Measurements from ENCODE around the gene PRELID2.
A peak's percentile ranks its signal among the peaks of the same experiment; 100 is the strongest.
"Not testable (repeated sequence)": the region's sequence is repeated elsewhere in the genome, so short reads cannot be mapped to it uniquely, and the experiment has no call there.

Gene PRELID2

DNA sequence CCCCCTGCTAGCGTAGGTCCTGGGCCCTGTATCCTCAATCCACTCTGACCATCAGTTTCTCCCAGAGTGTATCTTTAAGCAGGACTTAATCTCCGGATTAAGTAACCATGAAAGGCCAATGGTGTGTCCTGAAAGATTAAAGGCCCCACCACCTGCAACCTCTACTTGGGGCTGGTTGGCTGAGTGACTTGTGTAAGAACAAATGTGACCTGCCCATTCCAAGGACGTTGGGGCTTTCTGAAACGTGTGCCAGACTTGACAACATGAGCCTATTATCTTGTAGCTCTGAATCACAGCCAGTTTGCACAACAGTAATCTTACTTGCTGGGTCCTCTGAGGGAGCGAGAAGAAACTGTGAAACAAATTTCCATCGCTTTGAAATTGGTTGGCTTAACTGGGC is 3.1 kb upstream of the PRELID2 start:
- no peak for DNase-seq

DNA sequence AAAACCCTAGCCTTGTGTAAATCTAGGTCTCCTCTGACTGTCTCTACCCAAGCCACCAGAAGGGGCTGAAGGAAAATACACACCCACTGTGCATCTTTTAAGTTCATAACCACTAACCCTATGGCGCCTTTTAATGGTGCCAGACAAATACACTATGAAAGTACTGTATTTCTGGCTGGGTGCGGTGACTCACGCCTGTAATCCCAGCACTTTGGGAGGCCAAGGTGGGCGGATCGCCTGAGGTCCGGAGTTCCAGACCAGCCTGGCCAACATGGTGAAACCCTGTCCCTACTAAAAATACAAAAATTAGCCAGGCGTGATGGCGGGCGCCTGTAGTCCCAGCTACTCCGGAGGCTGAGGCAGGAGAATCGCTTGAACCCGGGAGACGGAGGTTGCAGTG is 1.1 kb upstream of the PRELID2 start:
- DNase-seq: not testable (repeated sequence)

DNA sequence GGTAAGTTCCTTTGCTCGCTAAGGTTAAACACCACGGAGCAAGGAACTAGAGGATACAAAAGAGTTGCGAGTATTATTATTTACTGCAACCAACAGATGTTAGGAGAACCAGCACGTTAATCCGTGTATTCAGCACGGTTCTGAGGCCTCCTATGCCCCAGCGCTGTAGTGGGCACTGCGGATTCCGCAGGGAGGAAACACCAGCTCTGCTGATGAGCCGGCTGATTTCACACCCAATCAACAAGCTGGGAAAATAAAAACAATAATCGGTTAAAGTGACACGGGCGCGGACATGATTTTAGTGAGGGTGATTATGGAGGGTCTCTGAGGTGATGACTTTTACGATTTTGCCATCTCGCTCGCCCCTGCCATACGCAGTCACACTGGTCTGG is 702 bp upstream of the PRELID2 start:
- no peak for DNase-seq

DNA sequence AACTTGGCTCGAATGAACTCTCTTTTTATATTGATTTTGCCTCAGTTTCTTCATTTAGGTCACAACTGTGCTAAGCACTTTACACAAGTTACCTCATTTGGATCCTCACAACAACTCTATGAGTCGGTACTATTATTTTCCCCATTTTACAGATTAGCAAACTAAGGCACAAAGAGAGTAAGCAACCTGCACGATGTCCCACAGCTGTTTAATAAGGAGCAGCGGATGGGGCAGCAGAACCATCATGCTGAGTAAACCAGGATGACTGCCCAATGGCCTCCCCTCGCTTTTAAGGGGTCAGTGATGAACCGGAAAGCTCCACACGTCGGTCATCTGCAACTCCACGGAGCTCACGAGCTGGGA is 607 bp downstream of the PRELID2 start:
- DNase-seq: no peak

DNA sequence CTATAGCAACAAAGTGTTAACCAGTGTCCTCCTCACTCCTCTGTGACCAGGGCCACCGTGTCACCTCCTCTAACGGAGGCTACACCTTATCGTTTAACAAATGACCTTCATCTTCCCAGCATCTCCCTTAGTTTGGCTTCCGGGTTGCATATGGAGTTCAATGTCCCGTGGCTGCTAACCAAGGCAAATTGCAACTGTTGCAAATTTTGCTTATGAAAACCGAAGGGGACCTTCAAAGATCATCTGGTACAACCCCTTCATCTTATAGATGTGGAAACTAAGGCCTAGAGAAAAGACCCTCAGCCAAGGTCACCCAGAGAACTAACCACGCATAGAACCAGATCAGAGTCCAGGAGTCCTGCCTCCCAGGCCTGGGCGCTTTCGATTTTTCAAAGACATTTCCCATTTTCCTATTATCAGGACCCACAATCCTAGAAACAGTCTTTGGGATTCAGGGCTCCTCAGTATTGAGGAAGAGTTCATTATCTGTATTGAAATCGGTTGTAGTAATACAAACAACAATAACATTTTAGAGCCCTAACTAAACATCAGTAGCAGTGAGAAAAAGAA is 1.4 kb downstream of the PRELID2 start:
- DNase-seq: no peak

DNA sequence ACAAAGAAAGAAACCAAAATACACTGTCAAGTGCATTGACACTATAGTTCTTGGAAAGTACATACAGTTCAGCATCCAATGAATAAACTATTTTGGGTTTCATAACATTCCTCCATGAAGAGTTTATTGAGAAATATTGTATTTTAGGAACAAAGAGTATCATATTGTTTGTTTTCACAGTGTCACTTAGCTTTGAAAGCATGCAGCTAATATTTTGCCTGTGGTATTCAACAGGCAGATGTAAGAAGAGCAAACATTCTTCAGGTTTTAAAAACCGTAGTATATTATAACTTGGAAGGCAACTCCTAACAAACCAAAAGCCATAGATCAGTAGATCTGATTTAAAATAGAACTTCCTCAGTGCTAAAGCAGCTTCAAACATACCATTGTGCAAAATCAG is 4.5 kb downstream of the PRELID2 start:
- DNase-seq: no peak

DNA sequence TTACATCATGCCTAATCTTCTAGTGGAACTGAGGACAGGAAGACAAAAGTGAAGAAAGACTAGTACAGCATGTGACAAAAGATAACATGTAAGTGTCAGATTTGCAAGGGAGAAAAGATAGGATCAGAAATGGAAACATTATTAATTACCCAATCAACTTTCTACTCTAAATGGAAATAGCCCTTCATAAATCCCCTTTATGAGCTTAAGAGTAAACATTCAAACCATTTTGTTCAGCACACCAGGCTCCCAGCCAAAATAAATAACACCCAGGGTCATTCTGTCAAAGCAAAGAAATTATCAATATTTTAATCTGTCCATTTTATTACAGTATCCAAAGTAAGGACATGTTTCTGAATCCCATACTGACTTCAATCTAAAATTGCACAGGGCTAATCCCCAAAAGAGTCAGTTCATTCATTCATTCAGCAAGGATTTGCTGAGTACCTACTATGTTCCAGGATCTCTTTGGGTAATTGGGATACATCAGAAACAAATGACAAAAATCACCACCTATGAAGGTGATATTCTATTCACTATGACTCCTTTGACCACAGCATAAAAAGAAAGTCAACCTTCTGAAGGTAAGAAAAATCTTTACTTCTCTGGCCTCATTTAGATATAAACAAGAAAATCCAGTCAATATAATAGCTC is 5.3 kb downstream of the PRELID2 start:
- DNase-seq: no peak

DNA sequence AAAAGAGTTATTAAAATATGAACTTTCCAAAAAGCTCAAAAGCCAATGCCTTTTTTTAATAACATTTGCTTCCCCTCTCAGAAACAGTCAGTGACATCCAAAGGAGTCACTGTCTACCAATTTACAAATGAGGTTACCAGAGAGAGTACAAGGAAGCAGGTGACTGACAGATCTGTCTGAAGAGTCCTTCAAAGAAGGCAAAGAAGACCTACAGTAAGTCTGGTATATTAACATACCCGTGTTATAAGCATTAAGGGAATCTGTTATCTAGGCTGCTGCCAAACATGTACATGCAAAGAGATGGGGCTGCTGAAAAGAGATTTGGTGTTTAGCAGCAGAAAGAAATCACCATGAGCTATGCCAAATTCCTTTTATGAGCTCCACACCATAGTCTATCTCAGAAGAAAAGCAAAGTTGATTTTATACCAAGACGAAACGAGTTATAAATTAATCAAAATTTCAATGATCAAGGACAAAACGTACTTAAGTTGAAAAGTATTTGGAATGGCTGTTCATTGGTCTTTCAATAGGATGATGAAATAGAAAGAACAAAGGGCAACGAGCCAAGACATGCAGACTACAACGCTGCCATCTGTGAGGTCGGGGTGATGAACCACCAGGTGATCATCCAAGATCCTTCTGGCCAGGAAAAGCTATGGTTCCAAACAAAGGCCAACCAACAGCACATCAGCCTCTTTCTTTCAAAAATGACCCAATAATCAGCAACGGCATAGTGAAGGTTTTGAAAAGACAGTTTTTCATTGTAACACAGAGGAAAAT is 8.1 kb downstream of the PRELID2 start:
- no peak for DNase-seq

DNA sequence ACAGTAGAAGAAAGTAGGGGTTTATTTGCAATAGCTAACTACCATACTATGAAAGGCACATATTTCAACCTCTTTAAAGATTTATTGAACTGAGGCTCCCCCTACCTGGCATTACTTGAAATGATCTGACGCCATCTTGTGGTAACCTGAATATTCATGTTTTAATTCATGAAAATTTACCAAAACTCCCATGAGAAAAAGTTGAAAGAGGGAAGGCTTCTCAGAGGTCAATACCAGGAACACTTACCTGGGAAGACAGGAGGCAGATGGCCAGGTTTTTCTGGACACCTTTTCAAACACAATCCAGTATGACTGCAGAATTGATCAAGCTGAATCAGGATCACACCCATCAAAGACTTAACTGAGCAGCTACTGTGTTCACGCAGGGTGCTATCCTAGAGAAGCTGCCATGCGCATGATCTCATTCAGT is 9.4 kb downstream of the PRELID2 start:
- DNase-seq: peak in 1 of 2 donors; percentile 63

DNA sequence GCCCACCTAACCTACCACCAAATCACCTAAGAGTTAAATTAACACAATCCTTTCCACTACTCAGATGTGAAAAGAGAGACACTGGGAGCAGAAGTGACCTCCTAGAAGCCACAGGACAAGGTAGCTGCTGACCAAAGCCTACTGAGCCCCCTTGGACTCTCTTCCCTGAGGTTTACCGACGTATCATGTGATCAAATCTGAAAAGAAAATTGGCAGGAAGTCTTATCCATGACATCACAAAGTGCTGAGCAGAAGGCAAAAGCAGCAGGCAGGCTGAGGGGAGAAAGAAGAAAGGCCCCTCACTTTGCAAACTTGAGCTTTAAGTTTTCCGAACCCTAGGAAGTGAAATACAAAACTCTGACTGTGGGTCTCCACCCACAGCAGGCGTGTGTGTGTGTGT is 11.1 kb downstream of the PRELID2 start:
- no peak for DNase-seq

DNA sequence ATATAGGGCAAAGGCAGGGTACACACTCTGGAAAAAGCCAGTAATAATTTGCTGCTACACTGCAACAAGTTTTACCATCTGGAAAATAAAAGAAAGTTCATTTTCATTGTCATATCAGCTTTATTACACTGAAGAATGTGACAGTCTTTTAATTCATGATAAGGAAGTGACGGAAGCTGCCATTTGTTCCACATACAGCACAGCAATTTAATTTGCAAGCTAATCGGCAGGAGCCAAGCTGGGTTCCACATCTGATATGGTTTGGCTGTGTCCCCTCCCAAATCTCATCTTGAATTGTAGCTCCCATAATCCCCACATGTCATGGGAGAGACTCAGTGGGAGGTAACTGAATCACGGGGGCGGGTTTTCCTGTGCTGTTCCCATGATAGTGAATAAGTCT is 16.5 kb downstream of the PRELID2 start:
- DNase-seq: no peak

DNA sequence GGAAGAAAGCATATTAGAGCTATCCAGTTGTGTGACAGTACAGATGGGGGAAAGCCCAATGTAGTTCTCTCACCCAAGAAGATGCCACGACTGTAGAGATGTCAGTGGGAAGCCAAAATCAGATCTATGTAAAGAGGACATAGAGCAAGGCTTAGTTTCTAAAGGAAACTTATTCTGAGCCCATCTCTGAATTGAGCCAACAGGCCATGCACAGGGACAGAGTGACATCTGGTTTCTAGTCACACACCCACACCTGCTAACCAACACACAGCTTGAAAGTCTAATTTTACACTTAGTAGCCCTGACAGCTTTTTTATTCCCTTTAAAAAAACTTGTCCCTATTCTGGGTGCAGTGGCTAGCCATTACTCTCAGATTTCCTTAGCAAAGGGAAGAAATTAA is 22.3 kb downstream of the PRELID2 start:
- no peak for DNase-seq

DNA sequence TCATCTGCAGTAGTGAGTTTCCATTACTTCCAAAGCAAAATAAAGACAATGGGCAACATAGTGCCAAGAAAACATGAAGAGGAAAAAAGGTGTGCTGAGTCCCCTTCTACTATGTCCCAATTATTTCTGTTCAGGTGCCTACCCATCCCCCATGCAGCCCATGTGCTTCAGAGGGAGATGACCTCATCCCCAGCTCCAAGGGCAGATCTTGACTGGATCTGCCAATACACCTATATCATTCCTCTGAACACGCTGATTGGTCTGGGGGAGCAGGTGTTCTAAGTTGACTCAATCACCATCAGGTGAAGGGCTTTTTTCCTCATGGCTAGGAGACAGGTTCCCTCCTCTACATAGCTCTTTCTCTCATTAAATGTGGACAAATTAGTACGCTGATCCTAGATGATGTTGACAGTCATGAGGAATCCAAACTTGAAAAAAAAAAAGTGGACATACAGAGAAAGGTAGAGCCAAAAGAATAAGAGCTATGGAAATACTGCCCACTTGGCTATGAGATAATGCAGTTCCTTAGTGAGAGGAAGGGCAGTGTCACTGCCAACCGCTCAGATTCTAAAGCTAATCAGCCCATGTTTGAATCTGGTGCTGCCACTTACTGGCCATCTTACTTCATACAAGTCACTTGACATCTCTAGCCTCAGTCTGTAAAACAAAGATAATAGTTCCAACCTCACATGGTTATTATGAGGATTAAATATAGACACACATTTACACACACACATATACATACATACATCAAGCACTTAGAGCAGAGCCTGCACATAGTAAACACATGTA is 23.1 kb downstream of the PRELID2 start:
- peak; percentile 12 to 39 for DNase-seq

DNA sequence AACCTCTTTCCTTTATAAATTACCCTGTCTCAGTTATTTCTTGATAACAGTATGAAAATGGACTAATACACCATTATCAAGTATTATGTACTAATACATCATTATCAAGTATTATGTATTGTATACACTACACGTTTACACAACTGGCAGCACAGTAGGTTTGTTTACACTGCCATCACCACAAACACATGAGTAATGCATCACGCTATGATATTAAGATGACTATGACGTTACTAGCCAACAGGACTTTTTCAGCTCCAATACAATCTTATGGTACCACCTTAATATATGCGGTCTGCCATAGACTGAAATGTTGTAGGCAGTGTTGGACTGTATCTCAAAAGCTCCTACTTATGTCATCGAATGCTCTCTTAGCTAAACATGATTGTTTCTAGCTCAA is 28.2 kb downstream of the PRELID2 start:
- DNase-seq: no peak

DNA sequence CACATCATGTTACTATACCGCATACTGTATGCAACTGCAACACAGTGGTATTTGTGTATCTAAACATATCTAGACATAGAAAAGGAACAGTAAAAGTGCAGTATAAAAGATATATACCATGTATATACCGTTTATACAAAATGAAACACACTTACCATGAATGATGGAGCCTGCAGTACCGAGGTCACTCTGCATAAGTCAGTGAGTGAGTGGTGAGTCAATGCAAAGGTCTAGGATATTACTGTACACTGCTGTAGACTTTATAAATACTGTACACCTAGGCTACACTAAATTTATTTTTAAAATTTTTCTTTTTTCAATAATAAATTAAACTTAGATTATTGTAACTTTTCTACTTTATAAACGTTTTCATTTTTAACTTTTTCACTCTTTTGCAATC is 29.3 kb downstream of the PRELID2 start:
- no peak for DNase-seq

DNA sequence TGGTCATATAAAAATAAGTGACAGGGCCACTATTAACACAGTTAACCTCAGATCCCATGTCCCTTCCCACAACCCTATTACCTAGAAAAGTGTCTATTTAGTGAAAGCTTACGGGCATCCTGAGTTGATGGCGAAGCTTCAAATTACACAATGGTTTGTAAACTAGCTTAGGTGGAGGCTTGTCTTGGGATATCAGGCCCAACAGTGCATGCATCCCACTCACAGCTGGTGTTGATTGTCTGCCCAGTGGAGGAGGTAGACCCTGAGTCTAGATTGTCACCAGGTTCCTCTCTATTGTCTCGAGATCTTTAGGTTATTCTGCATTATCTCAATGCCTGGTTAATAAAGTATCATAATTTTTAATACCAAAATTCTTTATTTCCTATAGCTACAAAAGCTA is 30.4 kb downstream of the PRELID2 start:
- no peak for DNase-seq

DNA sequence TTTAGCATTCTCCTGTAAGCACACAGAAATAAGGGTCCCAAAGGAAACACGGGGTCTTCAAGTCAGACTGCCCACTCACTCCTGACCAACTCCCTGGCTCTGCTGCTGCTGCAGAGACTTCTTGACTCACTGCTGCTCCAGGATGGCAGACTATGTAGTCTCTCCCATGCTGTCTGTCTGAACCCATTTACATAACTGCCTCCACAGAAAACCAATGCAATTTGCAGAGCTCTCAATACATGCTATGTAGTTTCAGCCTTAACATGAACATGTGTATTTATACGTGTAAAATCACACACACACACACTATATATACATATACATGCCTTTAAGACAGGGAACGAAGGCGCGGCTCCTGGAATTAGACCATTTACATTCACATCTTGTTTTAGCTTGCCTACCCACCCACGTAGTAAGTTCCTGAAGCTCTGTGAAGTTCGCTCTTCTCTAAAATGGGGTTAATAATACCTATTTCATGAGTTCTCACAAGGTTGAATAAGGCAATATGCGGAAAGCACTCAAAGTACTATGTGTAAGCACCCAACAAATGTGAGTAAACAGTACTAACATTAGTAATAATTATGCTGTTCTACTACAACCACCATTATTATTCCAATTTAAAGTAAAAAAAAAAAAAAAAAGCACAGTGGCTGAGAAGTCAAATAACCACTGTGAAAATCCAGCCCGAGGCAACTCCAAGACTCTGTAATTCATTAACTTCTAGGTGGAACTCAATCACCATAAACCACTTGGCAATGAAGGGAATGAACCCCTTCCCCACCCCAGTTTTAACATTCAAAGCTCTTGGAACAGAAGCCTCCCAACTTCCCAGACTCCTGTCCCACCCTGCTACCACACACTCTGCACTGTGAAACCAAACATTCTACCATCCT is 31.8 kb downstream of the PRELID2 start:
- no peak for DNase-seq

DNA sequence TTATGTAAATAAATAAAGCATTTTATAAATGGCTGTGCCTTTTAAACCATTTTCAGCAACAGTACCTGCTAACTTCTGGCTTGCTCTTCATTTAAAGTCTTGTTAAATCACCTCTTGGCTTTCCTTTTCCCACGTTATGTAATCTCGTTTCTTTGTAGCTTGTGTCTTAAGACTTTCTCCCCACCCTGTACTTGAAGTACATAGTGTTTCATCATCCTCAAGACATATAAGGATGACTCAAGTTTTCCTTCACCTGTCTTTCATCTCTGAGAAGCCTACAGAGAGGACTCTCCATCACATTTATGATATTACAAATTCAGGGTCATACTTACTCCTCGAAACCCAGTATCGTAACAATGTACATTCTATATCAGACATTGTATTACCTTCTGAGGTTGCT is 33.9 kb downstream of the PRELID2 start:
- no peak for DNase-seq

DNA sequence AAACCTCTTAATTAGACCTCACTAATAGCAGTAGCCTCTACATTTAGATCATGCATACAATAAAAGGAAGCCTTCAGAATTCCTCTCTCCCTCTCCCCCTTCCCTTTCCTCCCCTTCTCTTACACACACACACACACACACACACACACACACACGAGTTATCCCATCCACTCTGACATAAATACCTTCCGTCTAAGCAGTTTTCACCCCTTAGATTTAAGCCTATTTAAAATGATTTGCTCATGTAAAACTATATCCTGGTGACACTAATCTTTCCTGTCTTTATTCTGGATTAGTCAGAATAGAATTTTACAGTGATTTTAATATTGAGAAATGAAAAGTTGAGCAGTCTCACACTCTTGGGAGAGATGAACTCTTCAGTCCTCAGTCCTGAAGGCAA is 35.0 kb downstream of the PRELID2 start:
- no peak for DNase-seq

DNA sequence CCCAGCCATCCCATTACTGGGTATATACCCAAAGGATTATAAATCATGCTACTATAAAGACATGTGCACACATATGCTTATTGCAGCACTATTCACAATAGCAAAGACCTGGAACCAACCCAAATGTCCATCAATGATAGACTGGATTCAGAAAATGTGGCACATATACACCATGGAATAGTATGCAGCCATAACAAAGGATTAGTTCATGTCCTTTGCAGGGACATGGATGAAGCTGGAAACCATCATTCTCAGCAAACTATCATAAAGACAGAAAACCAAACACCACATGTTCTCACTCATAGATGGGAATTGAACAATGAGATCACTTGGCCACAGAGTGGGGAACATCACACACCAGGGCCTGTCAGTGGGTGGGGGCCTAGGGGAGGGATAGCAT is 36.6 kb downstream of the PRELID2 start:
- DNase-seq: not testable (repeated sequence)

DNA sequence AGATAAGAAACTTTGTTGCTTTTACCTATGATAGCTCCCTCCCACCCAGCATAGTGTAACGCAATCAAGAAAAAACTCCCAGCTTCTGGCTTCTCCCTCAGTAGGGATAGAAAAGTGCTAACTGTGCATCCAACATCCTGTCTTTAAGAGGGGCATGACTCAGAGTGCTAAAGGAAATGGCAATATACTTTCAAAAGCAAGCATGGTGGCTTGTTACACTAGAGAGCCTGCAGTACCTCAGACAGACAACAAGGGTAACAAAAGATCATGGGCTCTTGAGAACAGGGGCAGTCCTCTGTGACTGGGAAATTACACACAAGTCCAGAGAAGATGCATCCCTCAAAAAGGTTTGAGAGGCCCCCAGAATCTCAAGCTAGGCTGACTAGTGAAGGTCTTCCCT is 37.8 kb downstream of the PRELID2 start:
- no peak for DNase-seq

DNA sequence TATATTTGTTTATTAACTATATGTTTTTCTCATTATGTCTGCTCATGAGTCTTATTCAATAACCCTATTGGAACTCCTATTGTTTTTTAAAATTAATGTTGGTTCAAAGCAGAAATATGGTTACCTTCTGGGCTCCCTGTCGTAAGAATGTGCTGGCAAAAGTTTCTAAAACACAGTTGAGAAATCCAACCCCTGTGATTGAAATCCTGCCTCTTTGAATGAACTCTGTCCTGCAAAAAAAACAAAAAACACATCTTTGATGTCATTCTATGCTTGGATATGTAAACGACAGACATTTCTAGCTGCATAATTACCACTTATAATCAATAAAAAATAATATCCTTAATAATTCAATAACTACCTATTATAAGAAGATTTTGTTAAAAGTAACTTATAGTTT is 38.8 kb downstream of the PRELID2 start:
- DNase-seq: no peak

DNA sequence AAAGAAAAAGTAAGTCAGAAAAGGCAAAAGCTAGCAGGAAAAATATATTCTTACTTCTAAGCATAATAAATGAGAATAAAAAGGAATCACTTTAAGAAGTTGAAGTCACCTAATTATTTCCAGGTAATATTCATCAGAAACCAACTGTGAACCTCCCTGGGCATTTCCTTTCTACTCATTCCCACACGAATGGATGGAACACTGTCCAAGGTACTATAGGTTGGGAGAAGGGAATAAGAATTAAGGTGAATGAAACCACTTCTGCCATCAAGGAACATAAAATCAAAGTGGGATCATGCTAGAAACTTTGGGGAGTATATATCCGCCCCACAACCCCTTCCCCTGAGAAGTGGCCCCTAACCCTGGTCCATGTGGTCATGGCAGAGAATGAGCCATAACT is 41.6 kb downstream of the PRELID2 start:
- no peak for DNase-seq
